ENCODE data around the gene GRM7. TPM values are rescaled to one million over a fixed set of nuclear protein-coding genes. Genes with fewer than 3 reads are reported as not detected.

Gene GRM7
- total RNA-seq, 1 donor from 2014 or later: 0.37 TPM

- no peak for DNase-seq (ENCODE audit: low spot score)
Observed at GRCh38 chr3:7577513-7577912, 716.6 kb downstream of the GRM7 start.

GRCh38 chr3:7581831-7582230 is 720.9 kb downstream of the GRM7 start:
- no peak for DNase-seq (ENCODE audit: low spot score)

- no peak for DNase-seq (ENCODE audit: low spot score)
Observed at GRCh38 chr3:7585052-7585451, 724.1 kb downstream of the GRM7 start.

GRCh38 chr3:7588236-7588635 is 727.3 kb downstream of the GRM7 start:
- DNase-seq (ENCODE audit: low spot score): no peak

- no peak for DNase-seq (ENCODE audit: low spot score)
Observed at GRCh38 chr3:7589526-7589925, 728.6 kb downstream of the GRM7 start.

DNA sequence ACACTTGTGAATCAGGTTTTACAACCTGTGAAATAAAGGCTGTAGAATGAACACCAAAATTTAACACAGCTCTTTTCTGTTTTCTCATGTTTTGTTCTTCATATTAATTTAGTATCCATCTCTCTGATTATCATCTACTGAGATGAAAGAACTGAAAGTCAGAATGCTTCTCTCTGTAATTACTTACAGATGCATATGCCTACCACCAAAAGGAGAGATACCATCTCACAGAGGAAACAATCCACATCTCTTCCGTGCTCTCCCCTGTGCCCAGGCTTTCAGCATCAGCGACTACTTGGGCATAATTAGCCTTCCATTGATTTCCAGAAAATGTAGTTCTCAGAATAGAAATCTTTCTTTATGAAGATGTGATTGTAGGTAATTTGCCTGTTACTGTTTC is 741.4 kb downstream of the GRM7 start:
- DNase-seq (ENCODE audit: low spot score): no peak

DNA sequence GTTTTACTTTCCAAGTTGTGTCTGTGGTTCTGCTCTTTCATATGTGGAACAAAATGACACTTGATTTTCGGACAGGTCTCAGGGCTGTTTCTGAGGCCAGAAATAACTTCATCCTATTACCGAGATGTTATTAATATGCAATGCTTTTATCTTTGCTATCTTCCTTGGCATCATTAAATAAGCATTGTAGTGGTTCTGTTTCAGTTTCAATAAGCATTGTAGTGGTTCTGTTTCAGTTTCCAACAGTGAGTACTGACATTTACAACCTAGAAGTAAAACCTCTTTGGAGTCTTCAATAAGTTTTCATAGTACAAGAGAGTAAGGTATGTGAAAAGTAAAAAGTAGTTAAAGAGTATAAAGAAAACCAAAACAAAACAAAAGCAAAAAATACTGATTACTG is 746.2 kb downstream of the GRM7 start:
- no peak for DNase-seq (ENCODE audit: low spot score)

DNA sequence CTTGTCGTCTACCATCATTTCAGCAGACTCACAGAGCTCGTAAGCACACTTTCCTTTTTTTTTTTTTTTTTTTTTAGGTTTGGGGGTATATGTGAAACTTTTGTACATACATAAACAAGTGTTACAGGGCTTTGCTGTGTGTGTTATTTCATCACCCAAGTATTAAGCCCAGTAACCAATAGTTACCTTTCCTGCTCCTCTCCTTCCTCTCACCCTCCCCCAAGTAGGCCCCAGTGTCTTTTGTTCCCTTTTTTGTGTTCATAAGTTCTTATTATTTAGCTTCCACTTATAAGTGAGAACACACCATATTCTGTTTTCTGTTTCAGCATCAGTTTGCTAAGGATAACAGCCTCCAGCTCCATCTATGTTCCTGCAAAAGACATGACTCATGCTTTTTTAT is 746.8 kb downstream of the GRM7 start:
- no peak for DNase-seq (ENCODE audit: low spot score)

DNA sequence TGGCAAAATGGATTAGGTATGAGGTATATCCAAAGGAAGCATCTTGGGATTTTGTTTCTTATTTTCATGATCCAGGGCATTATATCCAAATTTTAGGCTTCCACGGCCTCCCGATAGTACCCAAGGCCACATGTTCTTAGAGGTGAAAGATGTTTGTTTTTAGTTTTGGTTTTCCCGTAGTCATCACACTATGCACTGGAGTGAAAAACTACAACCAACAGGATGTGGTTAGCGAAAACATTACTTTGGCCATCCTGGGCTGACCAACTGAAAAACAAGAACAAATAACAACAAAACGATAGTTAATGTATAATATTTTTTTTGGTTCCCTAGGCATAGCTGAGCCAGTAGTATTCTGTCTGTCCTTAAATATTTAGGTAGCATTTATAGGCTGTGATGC is 749.7 kb downstream of the GRM7 start:
- DNase-seq (ENCODE audit: low spot score): no peak

- DNase-seq (ENCODE audit: low spot score): no peak
Observed at GRCh38 chr3:7615043-7615442, 754.1 kb downstream of the GRM7 start.

DNA sequence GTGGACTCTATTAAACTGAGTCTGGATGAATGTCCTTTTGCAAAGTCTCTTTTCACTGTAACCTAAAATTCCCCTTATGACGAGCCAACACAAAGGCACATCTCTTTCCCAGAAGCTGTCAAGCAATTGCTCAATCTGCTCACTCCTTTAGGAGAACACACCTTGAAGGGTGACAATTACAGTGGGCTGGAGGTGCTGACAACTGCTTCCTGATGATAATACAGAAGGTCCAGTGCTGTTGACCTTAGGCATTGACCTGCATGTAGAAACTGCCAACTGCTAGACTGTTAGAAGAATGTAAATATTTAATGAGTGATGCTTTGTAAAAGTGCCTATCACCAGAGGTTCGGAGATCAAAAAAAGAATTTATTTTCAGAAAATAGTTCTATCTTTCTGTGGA is 757.7 kb downstream of the GRM7 start:
- DNase-seq (ENCODE audit: low spot score): peak; percentile 54

DNA sequence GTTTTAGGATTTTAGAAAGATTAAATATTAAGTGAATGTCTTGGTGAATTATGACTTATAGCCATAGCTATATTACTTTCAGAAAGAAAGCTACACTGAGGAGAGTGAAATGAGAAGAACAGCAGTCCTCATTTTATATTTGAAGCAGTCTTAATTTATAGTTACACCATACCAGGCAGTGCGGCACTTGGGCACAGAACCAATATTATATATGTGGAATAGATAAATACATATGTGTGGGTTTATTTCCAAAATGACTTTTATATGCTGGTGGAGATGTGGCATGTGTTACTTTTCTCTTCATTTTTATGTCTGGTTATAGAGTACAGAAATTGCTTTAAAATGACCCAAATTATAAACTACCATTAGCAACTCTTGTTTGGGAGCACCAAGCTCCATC is 759.5 kb downstream of the GRM7 start:
- no peak for DNase-seq (ENCODE audit: low spot score)

- DNase-seq (ENCODE audit: low spot score): no peak
Observed at GRCh38 chr3:7621046-7621630, 760.2 kb downstream of the GRM7 start.

DNA sequence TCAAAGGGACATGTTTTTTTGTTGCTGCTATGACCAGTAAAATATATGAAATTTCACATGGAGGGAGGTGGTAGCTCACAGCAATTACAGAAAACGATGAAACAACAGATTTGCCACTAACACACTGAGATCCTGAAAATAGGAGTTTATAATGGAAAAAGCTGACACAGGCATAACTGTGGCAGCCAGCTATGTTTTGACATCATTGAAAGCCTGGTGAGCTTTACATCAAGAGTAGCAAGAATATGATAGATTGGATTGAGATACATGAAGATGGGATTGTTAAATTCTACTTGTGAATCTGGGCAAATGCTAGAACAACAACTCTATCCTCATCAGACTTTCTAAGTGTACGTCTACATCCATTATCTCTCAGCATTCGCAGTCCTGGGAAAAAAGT is 760.7 kb downstream of the GRM7 start:
- DNase-seq (ENCODE audit: low spot score): no peak

GRCh38 chr3:7625021-7625420 is 764.1 kb downstream of the GRM7 start:
- DNase-seq (ENCODE audit: low spot score): no peak

GRCh38 chr3:7630351-7630911 is 769.5 kb downstream of the GRM7 start:
- no peak for DNase-seq (ENCODE audit: low spot score)

DNA sequence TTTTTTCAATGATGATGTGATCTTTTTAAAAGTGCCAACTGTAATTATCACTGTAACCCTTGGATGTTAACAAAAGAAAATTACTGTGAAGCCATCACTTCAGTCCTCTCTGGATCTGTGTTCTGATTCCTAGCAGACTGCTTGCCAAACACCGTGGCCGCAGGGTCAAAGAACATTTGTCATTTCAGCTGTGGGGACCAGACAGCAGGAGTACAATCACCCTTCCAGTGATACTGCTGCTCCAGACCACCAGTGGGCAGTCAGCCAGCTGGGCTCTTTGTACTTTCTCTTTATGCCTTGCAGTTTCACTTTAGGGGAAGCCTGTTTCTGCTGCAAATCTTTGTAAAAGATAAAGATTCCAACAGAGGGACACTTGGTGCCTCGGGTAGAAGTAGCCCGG is 770.0 kb downstream of the GRM7 start:
- peak; percentile 42 for DNase-seq (ENCODE audit: low spot score)

GRCh38 chr3:7632305-7632704 is 771.4 kb downstream of the GRM7 start:
- no peak for DNase-seq (ENCODE audit: low spot score)

- no peak for DNase-seq (ENCODE audit: low spot score)
Observed at GRCh38 chr3:7637694-7638093, 776.8 kb downstream of the GRM7 start.

DNA sequence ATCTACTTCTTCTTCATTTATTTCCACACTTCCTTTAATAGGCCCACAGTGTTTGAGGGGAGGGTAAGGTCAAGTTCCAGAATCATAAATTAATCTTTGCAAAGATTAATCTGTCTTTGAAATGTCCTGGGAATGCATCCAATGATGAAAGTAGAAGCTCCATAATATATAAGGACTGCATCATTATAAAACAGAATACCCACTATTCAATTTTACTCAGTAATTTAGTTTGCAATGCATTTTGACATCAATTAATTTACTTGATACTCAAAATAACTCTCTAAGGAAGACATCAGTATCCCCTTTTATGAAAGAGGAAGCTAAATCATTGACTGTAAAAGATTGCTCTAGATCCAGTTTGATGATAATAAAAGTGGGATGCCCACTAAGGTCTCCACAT is 777.2 kb downstream of the GRM7 start:
- DNase-seq (ENCODE audit: low spot score): no peak

- no peak for DNase-seq (ENCODE audit: low spot score)
Observed at GRCh38 chr3:7640787-7641186, 779.9 kb downstream of the GRM7 start.

- DNase-seq (ENCODE audit: low spot score): no peak
Observed at GRCh38 chr3:7646851-7647250, 785.9 kb downstream of the GRM7 start.

DNA sequence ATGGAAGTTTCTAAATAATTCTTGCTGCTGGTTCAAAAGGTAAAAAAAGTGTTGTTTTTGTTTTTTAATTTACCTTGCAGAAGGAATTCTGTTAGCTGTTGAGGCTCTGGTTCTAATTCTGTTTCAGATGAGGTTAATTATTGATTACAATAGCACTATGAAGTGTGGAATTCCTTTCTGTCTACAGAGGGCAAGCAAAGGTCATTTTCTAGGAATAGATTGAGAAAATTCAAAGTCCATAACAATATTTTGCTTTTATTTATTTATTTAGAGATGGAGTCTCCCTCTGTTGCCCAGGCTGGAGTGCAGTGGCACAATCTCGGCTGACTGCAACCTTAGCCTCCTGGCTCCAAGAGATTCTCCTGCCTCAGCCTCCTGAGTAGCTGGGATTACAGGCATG is 789.6 kb downstream of the GRM7 start:
- DNase-seq (ENCODE audit: low spot score): no peak

DNA sequence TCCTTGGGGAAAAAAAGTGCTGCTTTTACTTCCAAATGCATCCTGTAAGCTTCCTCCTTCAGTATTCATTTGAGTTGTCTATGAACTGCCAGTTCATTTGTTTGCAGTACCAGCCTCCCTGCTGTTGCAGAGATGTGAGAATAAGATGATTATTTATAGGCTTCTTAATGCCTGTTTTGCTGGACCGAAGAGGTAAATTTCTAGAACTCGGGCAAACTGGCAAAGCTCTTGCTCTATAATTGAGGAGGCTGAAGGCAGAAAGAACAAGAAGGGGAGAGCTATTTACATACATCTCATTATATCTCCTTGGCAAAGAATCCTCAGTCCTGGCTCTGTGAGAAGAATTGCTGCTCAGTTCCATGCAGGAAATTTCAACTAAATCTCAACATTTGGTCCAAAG is 790.4 kb downstream of the GRM7 start:
- DNase-seq (ENCODE audit: low spot score): no peak
